GM20000 (cell line): ENCODE measurements around the gene MYO1D.

ENCODE experiments used
- DNase-seq: peaks from one replicate; pipeline ENCODE4 v3.0.0; 2012; ENCODE audit warnings: low spot score
- TF ChIP-seq, protein P1 (sequence below): IDR thresholded peaks from 2 replicates; pipeline ENCODE4 v1.5.1; 2012; ENCODE audit warnings: mild to moderate bottlenecking, control low read depth; ENCODE audit errors: extremely low read depth, missing control alignments

The MYO1D gene

DNA sequence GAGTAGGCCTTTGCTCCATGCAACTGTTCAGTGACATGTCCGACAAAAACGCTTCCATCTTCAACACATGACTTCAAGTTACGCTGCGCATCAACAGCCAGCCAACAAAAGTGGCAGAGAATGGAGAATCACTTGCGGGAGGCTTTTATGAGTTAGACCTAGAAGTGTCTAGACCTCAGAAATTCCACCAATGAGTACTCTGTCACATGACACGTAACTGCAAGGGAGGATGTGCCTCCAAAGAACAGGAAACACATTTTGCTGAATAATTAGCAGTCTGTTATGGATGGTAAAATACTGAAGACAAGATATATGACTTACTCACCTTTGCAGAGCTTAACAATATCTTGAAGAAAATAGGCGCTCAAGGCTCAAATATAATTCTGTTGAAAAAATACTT, 62.1 kb downstream of the MYO1D start:
- DNase-seq, result no peak

DNA sequence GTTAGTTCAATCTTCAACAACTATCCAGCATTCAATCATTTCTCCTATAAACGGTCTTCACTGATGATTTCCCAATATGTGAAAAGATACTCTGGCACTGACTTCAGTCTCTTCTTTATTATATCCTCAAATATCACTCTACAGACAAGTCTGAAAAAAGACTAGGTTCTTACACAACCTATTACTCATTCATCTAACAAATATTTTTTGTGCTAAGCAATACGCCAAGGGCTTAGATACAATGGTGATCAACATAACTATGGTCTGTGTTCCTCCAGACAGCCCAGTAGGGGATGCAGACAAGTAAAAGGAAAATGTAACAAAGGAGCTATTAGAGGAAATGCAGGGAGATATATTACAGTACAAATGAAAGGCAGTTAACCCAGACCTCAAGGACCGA, 63.9 kb downstream of the MYO1D start:
- no peak for DNase-seq
- TF ChIP-seq, protein P1, sequence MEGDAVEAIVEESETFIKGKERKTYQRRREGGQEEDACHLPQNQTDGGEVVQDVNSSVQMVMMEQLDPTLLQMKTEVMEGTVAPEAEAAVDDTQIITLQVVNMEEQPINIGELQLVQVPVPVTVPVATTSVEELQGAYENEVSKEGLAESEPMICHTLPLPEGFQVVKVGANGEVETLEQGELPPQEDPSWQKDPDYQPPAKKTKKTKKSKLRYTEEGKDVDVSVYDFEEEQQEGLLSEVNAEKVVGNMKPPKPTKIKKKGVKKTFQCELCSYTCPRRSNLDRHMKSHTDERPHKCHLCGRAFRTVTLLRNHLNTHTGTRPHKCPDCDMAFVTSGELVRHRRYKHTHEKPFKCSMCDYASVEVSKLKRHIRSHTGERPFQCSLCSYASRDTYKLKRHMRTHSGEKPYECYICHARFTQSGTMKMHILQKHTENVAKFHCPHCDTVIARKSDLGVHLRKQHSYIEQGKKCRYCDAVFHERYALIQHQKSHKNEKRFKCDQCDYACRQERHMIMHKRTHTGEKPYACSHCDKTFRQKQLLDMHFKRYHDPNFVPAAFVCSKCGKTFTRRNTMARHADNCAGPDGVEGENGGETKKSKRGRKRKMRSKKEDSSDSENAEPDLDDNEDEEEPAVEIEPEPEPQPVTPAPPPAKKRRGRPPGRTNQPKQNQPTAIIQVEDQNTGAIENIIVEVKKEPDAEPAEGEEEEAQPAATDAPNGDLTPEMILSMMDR, result no peak

More for the DNA sequence above, 62.1 kb downstream of the MYO1D start:
- TF ChIP-seq, protein P1, result no peak

DNA sequence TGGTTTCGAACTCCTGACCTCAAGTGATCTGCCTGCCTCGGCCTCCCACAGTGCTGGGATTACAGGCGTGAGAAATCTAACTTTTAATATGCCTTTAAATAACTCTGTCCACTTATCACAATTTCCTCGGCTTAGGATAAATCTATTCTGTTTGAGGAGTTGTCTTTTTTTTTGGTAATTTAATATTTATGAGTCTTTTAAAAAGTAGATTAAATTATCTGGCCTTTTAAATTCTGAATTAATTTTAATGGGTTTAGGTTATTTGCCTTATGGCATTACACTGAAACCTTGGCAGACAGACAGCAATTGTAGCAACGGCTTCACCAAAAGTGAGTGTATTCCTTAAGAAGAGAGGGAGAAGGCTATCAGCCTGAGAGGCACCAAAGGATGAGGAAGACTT, 66.2 kb downstream of the MYO1D start:
- TF ChIP-seq, protein P1, result no peak
- no peak for DNase-seq

DNA sequence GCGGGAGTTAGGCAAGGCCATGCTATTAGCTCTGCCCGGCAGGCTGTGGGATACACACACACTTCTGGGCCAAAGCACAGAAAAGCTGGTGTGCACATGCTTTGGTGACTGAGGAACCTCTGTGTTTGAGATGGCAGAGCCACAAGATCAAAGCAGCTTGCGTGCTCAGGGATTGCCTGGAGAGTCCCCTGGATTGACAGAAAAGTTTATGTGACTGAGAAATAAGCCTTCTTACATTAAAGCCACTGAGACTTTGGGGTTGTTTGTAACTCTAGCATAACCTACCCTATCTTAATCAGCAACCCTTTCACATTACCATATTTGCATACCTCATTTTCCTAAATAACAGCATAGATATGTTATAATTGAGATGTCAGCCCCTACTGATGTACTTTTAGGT, 69.3 kb downstream of the MYO1D start:
- TF ChIP-seq, protein P1, result no peak
- DNase-seq, result no peak

DNA sequence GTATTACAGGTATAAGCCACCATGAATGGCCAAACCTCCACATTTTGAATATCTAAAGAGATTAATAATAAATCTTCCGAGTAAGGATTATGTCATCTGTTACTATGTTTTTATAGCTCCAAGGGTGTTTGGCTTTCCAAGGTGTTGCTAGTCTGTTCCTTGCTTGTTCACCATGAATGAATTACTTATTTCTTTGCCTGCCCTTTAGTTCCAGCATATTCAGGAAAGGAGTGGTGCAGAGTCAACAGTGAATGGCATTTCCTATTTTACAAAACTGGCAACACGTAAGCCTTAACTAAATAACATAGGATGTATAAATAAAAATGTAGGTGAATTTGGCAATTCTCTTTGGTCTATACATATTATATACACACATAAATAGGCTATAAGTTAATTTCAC, 70.3 kb downstream of the MYO1D start:
- no peak for DNase-seq
- TF ChIP-seq, protein P1, result no peak

DNA sequence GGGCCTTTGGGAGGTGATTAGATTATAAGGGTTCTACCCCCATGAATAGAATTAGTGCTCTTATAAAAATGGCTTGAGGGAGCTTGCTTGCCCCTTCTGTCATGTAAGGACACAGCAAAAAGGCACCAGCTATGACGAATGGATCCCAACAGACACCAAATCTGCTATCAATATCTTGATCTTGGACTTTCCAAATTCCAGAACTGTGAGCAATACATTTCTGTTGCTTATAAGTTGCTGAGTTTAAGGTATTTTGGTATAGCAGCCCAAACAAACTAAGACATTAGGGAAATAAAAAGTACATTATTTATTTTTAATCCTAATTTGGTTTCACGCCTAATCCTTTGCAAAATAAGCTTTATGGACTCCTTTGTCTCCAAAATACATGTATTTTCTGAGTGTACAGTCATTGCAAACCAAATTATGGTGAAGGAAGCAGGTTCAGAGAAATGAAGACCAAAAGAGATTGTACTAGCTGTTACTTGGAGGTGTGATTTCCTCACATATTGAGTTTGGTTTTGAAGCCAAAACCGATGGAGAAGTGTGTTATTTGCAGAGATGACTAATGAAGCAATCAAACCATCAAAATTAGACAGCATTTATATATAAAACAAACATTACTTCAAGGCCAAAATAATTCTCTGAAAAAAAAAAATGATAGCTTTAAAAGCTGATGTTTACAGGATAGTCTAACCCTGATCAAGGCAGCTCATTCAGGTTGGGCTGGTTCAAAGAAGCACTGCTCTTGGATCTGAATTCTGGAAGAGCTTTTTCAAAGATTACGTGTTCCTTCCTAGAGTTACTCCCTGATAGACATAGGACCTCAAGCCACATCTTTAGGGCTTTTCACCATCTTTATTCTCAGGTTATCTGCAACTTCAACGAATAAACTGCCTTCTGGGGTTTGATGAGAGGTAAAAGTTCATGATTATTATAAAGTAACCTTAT, 71.6 kb downstream of the MYO1D start:
- DNase-seq, result no peak
- TF ChIP-seq, protein P1, result no peak

DNA sequence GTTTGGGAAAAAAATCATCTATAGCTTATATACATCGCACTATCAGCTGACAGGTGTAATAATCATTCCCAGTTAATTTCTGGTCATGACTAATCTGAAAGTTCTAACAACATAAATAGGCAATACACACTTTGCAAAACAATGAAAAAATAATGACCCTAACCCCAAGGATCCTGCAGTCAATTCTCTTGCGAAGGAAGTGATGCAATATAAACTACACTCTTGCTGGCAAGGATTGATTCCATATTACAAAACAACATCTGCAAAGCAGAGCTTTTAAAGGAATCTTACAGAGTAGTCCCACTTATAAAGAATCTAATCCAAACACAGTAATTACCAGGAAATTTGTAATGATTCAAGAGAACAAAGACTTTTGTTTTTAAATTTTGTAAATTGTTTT, 73.4 kb downstream of the MYO1D start:
- no peak for DNase-seq
- TF ChIP-seq, protein P1, result no peak
